Ramos (cell line): ENCODE results near the gene TSSK1B.
"Not testable (repeated sequence)": the region's sequence is repeated elsewhere in the genome, so short reads cannot be mapped to it uniquely, and the experiment has no call there.

Source experiments
- in situ Hi-C: fragments of 300-500 bp; cut with MboI; formaldehyde crosslinking; loops from one replicate; pipeline ENCODE4 v1.14.3; 2022; ENCODE audit warnings: low sequenced_read_pairs; ENCODE audit not compliant: unreplicated experiment

The TSSK1B gene

GRCh38 chr5:113434889-113435288 lies at the start of gene TSSK1B:
Gene TSSK1B (minus strand): TSS chr5:113434989. CDS start chr5:113434839, 150 bp downstream.
- in situ Hi-C loops = no loop called here

GRCh38 chr5:113480243-113480642 lies 45.5 kb upstream of the TSSK1B start:
- in situ Hi-C loops = no loop called here

GRCh38 chr5:113478691-113479090 lies 43.9 kb upstream of the TSSK1B start:
- in situ Hi-C loops = no loop called here

GRCh38 chr5:113474100-113474728 lies 39.4 kb upstream of the TSSK1B start:
- in situ Hi-C loops = no loop called here

GRCh38 chr5:113463032-113463431 lies 28.2 kb upstream of the TSSK1B start:
- in situ Hi-C loops = no loop called here

- in situ Hi-C loops = not testable (repeated sequence)
Observed at GRCh38 chr5:113457106-113457505, 22.3 kb upstream of the TSSK1B start.

- in situ Hi-C loops = no loop called here
Observed at GRCh38 chr5:113452941-113453340, 18.2 kb upstream of the TSSK1B start.

- in situ Hi-C loops = no loop called here
Observed at GRCh38 chr5:113451797-113452196, 17.0 kb upstream of the TSSK1B start.

GRCh38 chr5:113450929-113451328 lies 16.1 kb upstream of the TSSK1B start:
- in situ Hi-C loops = no loop called here

- in situ Hi-C loops = no loop called here
Observed at GRCh38 chr5:113450462-113450861, 15.7 kb upstream of the TSSK1B start.

- in situ Hi-C loops = no loop called here
Observed at GRCh38 chr5:113448252-113448651, 13.5 kb upstream of the TSSK1B start.

- in situ Hi-C loops = no loop called here
Observed at GRCh38 chr5:113447498-113448050, 12.8 kb upstream of the TSSK1B start.

GRCh38 chr5:113446358-113446927 lies 11.7 kb upstream of the TSSK1B start:
- in situ Hi-C loops = no loop called here

- in situ Hi-C loops = no loop called here
Observed at GRCh38 chr5:113437111-113437510, 2.3 kb upstream of the TSSK1B start.

GRCh38 chr5:113435575-113435974 lies 786 bp upstream of the TSSK1B start:
- in situ Hi-C loops = no loop called here

- in situ Hi-C loops = no loop called here
Observed at GRCh38 chr5:113433862-113434612, 752 bp downstream of the TSSK1B start.

- in situ Hi-C loops = no loop called here
Observed at GRCh38 chr5:113433071-113433470, 1.7 kb downstream of the TSSK1B start.

GRCh38 chr5:113427871-113428574 lies 6.8 kb downstream of the TSSK1B start:
- in situ Hi-C loops = no loop called here

GRCh38 chr5:113425909-113426308 lies 8.9 kb downstream of the TSSK1B start:
- in situ Hi-C loops = no loop called here

- in situ Hi-C loops = no loop called here
Observed at GRCh38 chr5:113421693-113422092, 13.1 kb downstream of the TSSK1B start.

- in situ Hi-C loops = no loop called here
Observed at GRCh38 chr5:113405530-113405929, 29.3 kb downstream of the TSSK1B start.
